HG02588 (cell line): ENCODE data around the gene HDAC1.

ENCODE experiments used
- ATAC-seq: cut with Tn5 transposase; IDR thresholded peaks from one replicate; pipeline ENCODE4 v1.9.1; 2021; ENCODE audit warnings: mild to moderate bottlenecking, moderate library complexity; ENCODE audit not compliant: unreplicated experiment

HDAC1 gene

DNA sequence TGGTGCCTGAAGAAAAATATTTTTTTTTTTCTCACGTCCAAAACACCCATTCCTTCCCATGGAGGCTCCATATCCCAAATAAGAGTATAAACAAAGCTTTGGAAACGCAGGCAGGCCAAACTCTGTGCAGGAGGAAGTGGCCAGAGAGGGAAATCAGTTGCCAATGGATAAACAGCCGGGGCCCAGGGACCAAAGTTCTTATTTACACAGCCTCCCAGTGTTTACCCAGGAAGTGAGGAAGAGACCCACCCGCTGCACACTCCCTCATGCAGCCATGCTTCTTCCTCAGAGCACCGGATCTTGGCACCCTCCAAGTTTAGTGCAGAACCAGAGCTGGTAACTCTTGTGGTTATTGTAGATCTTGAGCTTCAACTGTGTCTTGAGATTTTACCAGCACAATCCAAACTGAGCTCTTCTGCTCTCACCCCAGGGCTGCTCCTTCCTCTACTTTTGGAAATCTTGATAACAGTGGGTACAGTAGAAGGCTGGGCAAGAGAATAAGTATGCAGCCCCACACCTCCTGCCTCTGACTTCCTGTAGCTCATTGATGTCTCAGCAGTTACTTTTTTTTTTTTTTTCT lies 29.9 kb downstream of the HDAC1 start:
- ATAC-seq: no peak

DNA sequence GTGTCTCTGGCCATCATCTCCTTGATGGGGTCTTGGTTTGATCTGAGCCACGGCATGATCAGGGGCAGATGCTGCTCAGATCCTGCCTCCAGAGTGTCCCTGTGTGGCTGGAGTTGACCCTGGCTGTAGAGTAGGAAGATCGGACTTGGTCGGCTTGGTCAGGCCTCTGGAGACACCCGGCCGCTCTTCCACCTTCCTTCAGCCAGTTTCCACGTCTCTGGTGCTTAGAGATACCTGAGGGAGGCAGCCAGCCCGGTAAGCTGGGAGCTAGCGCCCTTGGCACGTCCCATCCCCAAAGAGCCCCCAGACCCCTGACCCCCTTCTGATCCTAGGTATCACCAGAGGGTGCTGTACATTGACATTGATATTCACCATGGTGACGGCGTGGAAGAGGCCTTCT lies 35.3 kb downstream of the HDAC1 start:
- no peak for ATAC-seq

DNA sequence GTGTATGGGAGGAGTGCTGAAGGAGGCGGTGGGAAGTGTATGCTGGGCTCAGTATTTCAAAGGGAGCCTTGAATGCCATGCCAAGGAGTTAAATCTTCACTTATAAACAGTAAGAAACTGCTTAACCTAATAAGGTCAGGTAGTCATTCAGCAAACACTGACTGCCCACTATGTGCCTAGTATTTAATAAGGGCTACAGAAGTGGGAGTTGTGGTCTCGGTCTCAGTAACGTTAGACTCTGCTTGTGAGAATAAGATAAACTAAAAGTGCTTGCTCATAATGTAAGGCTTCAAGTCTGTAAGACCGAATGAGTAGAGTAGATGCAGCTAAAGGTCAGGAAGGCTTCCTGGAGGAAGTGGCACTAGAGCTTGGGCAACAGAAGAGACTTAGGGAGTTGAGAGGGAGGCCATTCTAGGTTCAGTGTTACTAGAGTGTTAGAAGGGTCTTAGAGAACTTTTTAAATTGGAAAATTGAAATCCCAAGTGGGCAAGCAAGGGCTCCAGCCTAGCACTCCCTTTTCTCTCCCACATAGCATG lies 38.1 kb downstream of the HDAC1 start:
- ATAC-seq: no peak

DNA sequence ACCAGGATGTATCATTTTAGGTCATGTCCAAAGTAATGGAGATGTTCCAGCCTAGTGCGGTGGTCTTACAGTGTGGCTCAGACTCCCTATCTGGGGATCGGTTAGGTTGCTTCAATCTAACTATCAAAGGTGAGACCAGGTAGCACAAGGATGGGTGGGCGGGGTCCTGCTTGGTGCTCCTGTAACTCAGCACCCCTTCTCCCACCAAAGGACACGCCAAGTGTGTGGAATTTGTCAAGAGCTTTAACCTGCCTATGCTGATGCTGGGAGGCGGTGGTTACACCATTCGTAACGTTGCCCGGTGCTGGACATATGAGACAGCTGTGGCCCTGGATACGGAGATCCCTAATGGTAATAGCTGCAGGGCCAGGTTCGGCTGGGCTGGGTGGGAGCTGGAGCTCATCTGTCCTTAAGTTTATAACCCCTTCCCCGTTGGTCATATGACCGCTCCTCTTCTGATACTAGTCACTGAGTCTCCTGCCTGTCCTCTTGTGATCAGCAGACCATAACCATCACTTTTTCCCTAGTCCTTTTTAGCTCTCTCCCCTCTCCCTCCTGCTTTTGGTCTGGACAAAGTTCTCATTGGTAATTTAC lies 38.8 kb downstream of the HDAC1 start:
- ATAC-seq: no peak

DNA sequence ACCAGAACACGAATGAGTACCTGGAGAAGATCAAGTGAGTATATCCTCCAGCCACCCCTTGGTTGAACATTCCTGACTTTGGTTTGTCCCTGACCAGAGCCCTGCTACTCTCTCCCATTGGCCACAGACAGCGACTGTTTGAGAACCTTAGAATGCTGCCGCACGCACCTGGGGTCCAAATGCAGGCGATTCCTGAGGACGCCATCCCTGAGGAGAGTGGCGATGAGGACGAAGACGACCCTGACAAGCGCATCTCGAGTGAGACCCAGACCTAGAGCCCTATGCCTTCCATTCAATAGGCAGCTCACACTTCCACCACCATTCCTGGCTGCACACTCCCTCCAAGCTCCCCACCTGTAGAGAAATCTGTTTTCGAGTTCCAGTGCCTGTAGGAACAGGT lies 39.7 kb downstream of the HDAC1 start:
- ATAC-seq: no peak

DNA sequence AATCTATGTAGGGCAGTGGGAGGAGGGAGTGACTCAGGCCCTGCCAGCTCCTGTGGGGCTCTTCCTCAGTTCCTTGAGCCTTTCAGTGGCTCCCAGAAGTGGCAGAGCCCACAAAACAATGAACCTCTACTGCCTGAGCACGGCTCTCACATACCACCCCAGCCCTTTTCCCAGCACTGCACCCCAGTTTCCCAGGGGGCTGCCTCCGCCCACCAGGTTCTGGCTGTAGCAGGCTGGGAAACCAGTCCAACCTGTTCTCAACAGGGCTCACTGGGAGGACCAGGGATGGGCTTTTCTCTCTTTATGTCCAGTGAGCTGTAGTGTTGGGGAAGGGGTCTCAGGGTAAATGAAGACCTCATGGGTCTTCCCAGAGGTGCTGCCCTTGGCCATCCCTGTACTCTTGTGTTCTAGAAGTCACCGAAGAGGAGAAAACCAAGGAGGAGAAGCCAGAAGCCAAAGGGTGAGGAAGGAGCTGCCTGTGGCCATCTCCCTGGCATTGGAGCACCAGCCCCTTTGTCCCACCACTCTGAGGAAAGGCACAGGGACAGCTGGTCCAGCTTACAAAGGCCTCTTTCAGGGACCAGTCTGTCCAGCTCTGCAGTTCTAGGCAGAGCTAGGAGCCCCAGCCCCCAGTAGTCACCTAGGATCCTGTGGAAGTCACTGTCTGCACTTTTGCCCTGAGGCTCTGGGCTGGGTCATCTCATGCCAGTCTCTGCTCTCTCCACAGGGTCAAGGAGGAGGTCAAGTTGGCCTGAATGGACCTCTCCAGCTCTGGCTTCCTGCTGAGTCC lies 40.6 kb downstream of the HDAC1 start:
- ATAC-seq: no peak

DNA sequence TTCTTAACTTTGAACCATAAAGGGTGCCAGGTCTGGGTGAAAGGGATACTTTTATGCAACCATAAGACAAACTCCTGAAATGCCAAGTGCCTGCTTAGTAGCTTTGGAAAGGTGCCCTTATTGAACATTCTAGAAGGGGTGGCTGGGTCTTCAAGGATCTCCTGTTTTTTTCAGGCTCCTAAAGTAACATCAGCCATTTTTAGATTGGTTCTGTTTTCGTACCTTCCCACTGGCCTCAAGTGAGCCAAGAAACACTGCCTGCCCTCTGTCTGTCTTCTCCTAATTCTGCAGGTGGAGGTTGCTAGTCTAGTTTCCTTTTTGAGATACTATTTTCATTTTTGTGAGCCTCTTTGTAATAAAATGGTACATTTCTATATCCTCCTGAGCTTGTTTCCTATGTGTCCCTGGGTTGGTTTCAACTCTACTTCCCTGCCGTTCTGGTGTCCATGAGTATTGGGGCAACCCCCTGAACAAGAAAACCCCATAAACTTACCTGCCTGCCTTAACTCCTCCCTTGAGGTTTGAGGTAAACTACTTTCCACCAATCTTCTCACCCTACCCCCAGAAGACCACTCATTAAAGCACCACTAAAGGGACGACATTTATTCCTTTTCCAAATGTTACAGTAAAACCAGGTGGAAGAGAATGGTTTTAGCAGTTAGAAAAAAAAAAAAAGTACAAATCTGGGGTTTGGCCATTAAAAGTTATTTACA lies 41.5 kb downstream of the HDAC1 start:
- no peak for ATAC-seq

DNA sequence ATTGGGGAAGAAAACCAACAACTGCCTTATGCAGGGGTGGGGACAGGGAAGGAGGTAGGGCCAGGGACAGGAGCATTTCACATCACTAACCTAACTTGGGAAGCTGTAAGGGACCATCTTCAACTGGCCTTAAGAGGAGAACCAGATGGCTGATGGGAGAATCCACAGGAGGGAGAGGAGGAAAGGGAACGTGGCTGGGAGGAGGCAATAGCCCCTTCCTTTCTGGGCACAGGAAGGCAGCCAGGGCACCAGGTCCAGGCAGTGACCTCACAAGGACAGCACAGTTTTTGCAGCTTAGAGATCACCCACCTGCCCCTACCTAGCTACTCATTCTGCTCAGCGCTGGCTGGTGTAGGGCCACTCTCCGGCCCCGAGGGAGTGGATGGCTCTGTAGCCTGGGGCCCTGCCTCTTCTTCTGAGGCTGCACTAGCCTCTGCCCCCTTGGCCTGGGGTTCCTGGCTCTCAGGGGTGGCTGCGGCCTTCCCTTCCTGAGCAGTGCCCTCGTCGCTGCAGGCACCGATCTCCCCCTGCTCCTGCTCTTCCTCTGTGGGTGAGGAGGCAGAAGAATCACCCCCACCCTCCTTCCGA lies 42.5 kb downstream of the HDAC1 start:
- no peak for ATAC-seq

DNA sequence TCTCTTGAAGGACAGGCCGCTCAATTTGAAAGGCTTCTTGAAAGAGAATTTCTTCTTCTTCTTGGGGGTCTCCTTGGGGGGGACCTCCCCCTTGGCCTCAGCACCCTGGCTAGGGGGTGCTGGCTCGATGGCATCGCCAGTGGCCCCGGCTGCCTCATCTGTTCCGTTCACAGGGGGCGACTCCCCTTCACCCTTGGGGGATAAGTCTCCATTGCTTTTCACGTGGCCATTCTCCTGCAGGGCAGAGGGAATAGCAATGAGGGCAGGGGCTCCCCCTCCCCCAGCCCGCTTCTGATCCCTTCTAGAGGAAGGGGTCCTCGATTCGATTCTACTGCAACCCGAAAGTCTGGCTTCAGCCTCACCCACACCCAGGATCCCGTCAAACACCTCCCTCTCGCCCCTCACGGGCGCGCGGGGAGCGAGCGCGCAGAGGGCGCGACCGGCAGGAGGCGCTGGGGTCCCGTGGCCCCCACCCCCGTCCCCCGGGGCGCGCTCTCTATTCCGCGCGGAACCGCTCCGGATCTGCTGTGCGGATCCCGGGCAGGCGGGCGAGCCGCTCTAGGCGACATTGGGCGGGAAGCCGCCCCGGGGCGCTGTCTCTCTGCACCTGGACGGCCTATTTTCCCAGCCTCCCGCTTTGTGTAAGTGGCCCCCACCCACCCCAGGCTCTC lies 43.1 kb downstream of the HDAC1 start:
- peak; percentile 16 for ATAC-seq

DNA sequence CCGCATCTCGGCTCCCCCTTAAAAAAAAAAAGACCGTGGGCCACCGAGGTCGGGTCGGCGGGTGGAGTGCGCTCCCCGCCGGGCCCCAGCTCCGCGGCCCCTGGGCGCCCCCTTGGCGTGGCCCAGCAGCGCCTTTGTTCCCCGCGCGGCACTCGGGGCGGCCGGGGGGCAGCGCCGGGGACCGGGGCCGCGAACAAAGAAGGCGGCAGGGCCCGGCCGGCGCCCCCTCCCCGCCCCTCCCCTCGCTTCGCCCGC lies 43.6 kb downstream of the HDAC1 start:
- ATAC-seq: no peak

DNA sequence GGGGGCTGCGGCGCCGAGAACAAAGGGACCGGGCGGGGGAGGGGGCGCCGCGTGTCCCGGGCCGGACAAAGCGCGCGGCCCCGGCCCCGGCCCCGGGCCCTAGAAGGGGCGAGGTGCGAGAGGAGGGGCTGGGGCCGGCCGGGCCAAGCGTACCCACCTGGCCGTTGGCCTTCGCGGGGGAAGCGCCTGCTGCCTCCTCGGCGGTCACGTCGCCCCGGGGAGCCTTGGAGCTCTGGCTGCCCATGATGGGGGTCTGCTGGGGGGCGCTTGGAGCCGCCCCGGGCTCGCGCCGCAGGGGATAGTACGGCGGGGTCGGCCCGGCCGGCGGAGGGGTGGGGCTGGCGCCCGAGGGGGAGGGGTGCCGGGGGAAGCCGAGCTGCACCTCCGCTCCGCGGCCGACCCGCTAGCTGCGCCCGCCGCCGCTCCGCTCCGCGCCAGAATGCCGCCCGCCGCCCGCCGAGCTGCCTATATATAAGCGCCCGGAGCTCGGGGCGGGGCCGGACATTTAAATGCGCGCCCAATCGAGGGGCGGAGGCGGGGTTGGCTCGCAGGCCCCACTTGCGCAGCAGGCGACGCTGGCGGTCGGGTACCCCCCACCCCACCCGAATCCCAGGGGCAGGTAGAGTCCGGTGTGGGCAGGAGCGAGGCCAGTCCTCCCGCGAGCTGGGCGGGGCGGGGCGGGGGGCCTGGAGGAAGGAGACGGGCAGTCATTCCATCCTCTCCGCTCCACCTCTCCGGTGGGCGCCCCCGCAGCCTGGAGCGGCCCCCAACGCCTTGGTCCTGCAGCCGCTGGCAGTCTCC lies 44.1 kb downstream of the HDAC1 start, which contains the start of gene MARCKSL1:
MARCKSL1 (minus strand) TSS at position 444 of the 801 bp plus-strand sequence; CDS start at position 244, 200 bp downstream.
- ATAC-seq: peak; percentile 36

DNA sequence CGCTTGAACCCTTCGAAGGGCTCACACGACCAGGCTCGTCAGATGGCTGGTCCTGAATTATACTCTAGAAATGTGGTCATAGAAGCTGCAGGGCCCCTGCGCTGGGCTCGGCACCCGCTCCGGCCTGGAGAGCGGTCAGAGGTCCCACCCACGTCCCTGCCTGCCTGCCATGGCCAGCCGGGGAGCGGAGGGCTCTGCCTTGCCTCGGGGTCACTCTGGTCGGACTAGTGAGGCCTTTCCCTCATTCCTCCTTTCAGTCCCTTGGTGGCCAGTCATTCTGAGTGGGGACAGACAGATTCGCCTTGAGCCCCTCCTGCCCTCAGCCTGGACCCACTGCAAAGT lies 44.7 kb downstream of the HDAC1 start:
- no peak for ATAC-seq

DNA sequence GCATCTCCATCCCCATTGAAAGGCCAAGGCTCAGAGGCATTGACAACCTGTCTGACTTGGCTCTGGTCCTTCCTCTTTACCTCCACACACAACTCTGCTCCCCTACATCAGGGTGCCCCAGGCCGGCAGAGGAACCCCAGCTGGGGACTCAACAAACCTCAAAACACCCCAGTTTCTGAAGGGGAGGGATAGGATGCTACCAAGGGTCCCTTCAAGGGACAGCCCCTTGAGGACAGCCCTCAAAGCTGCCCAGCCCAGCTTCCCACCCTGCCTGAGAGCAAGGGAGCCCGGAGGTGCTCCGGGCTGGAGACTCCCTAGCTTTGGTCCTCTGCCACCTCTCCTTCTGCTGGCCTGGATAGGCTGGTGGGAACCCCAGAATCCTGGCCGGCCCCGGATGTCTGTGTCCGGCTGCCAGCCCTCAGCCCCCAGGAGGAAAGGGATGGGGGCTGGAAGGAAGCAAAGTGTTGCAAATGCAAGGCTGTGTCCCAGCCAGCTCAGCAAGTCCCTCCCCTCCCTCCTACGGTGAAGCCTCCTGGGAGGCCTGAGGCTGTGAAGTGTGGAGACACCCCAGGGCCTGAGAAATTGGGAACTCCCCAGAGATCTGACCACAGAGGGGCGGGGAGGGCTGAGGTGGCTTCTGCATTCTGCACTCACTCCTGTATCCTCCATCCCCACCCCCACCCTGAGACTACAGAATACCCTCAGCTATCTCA lies 45.2 kb downstream of the HDAC1 start:
- no peak for ATAC-seq

DNA sequence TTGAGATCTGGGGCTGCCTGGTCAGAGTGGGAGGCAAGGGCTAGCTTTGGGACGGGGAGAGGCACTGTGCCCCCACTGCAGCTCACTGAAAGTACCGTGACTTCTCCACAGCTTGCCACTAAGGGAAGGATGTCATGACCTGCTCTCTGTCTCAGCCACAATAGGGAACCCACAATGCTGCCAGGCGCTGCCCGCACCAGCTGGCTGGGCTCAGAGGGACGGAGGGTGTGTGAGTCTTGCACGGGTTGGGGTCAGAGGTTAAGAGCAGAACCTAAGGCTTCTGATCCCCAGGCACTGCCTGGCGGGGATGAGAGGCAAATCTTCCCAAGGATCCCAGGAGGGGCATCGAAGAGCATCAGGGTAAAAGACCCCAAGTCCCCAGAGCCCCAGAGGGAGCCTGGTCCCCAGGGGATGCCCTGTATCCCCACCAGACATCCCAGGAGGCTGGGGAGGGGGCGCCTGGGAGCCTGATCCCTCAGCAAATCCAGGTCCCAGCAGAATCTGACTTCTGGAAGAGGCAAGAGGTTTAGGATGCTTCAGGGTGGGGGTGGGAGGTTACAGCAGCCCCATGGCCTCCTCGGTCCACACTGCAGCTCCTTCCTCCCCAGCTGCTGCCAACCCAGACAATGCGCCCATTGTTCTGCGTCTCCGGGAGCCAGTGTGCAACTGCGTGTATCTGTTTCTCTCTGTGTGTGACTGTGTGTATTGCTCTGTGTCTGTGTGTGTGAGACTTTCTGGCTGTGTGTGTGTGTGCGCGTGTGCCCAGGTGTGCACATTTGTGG lies 46.2 kb downstream of the HDAC1 start:
- peak; percentile 31 for ATAC-seq

DNA sequence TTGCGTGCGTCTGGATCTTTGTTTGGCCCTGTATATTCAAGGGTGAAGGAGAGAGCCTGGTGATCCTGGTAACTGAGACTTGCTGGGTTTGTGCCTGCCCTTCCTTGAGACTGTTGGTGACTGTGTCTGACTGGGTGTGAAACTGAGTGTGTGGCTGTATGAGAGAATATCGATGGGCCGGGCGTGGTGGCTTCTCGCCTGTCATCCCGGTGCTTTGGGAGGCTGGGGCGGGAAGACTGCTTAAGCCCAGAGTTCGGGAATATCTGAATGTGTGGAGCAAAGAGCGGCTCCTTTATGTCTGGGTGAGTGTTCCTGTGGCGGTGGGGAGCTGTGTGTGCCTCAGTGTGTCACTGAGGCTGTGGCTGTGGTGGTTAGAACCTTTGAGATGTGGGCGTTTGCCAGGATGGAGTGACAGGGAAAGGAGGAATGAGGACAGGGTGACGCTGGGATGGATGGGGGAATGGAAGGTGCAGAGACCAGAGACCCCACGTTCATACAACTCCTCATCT lies 46.8 kb downstream of the HDAC1 start:
- no peak for ATAC-seq

DNA sequence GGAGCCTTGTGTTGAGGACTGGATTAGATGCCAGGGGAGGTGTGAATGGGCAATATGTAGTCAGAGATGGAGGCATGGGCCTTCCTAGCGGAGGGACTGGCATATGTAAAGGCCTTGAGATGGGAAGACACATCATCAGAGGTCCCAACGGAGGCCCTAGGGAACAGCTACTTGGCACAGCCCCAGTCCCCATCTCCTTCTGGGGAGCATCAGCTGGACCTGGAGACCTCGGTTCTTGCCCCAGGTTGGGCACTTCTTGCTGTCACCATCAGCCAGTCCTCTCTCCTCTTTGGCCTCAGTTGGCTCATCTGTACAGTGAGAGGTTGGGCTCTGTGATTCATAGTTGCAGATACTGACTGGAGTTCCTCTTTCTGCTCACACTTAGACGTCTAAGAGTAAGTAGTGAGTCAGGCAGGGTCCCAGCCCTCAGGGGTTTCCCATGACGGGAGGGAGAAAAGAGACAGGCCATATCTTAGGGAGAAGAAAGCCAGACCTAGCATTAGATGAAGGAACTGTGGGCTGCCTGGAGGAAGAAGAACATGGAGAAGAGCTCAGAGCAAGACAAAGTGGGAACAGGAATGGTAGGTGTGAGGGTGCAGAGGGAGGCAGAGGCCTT lies 47.6 kb downstream of the HDAC1 start:
- no peak for ATAC-seq

DNA sequence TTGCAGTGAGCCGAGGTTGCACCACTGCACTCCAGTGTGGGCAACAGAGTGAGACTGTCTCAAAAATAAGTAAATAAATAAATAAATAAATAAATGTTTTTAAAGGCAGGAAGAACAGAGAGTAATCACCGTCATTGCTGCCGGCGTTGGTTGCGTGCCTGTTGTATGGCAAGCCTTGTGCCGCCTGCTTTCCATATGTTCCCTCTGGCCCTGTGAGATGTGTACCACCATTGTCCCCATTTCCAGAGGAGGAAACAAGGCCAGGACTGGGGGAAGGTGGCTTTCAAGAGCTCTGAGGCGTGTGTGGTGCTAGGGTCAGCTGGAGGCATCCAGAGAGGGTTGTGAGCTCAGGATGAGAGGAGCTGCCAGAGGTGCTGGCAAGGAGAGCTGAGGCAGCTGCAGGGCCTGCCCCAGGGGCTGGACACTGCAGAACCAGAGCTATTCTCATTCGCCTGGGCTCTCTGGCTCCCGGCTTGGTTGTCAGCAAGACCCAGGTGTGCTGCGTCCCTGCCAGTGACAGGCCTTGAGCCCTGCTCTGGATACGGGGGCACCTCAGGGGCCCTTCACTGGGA lies 49.4 kb downstream of the HDAC1 start:
- no peak for ATAC-seq

DNA sequence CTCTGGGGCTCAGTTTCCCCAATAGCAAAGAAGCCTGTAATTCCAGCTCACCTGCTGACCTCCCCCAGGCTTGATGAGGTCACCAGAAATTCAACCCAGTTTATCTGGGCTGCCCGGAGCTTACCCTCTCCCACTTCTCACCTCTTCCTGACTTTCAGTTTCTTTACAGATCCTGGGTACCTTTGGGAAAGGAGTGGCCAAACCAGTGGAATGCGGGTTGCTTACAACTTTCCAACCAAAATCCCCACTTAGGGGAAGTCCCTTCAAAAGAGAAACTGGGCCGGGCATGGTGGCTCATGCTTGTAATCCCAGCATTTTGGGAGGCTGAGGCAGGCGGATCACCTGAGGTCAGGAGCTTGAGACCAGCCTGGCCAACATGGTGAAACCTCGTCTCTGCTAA lies 50.1 kb downstream of the HDAC1 start:
- no peak for ATAC-seq
